ENCODE data around the gene STX1A. TPM values are rescaled to one million over a fixed set of nuclear protein-coding genes. Genes with fewer than 3 reads are reported as not detected.
A peak's percentile ranks its signal among the peaks of the same experiment; 100 is the strongest.

STX1A gene
- total and polyA plus RNA-seq, 2 of the 13 experiments (the other 11 are each of a cell fraction or from before 2014, with no cell fraction given): 6.1 to 12.2 TPM

DNA sequence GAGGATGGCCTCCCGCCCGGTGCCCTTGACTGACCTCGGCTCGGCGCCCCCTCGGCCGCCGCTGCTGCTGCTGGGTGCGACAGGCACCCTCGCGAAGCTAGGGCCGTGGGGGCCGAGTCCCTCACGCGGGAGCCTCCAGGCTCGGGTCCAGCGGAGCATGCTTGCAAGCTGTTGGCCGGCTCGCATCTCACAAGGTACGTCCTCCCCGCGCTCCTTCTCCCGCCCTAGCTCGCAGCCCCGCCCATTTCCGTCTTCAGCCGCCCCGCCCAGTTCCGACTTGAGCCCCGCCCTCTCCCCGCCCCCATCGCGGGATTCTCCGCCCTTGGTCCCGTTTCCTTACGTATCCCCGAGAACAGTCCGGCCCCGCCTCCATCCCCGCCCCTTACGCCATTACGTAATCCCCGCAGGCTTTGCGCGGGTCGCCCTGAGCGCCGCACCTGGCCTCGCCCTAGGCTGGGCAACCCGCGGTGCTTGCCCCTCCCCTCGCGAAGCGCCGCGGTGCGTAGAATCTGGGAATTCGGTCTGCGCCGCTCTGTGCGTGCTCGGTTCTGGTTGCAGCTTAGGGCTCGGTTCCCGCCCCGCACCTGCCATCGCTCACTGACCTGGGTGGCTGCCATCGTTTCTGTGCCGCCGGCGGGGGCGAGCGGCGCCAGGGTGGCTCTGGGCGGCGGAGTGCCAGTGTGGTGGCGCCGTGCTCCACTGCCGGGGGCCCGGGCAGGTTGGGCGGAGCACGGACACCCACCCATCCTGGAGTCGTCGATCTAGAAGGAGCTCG is 19.3 kb upstream of the STX1A start, which contains the start of gene ABHD11 (continued):
- TF ChIP-seq, protein P1, sequence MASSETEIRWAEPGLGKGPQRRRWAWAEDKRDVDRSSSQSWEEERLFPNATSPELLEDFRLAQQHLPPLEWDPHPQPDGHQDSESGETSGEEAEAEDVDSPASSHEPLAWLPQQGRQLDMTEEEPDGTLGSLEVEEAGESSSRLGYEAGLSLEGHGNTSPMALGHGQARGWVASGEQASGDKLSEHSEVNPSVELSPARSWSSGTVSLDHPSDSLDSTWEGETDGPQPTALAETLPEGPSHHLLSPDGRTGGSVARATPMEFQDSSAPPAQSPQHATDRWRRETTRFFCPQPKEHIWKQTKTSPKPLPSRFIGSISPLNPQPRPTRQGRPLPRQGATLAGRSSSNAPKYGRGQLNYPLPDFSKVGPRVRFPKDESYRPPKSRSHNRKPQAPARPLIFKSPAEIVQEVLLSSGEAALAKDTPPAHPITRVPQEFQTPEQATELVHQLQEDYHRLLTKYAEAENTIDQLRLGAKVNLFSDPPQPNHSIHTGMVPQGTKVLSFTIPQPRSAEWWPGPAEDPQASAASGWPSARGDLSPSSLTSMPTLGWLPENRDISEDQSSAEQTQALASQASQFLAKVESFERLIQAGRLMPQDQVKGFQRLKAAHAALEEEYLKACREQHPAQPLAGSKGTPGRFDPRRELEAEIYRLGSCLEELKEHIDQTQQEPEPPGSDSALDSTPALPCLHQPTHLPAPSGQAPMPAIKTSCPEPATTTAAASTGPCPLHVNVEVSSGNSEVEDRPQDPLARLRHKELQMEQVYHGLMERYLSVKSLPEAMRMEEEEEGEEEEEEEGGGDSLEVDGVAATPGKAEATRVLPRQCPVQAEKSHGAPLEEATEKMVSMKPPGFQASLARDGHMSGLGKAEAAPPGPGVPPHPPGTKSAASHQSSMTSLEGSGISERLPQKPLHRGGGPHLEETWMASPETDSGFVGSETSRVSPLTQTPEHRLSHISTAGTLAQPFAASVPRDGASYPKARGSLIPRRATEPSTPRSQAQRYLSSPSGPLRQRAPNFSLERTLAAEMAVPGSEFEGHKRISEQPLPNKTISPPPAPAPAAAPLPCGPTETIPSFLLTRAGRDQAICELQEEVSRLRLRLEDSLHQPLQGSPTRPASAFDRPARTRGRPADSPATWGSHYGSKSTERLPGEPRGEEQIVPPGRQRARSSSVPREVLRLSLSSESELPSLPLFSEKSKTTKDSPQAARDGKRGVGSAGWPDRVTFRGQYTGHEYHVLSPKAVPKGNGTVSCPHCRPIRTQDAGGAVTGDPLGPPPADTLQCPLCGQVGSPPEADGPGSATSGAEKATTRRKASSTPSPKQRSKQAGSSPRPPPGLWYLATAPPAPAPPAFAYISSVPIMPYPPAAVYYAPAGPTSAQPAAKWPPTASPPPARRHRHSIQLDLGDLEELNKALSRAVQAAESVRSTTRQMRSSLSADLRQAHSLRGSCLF (CRISPR knock-in tag; IDR thresholded peaks at IDR 0.05; ENCODE audit: borderline replicate concordance): no peak
- TF ChIP-seq ARNT2 (CRISPR knock-in tag; IDR thresholded peaks at IDR 0.05; ENCODE audit: low read depth): peak; percentile 89
- TF ChIP-seq, protein P2, sequence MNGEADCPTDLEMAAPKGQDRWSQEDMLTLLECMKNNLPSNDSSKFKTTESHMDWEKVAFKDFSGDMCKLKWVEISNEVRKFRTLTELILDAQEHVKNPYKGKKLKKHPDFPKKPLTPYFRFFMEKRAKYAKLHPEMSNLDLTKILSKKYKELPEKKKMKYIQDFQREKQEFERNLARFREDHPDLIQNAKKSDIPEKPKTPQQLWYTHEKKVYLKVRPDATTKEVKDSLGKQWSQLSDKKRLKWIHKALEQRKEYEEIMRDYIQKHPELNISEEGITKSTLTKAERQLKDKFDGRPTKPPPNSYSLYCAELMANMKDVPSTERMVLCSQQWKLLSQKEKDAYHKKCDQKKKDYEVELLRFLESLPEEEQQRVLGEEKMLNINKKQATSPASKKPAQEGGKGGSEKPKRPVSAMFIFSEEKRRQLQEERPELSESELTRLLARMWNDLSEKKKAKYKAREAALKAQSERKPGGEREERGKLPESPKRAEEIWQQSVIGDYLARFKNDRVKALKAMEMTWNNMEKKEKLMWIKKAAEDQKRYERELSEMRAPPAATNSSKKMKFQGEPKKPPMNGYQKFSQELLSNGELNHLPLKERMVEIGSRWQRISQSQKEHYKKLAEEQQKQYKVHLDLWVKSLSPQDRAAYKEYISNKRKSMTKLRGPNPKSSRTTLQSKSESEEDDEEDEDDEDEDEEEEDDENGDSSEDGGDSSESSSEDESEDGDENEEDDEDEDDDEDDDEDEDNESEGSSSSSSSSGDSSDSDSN (CRISPR knock-in tag; IDR thresholded peaks at IDR 0.05): peak; percentile 68; the same call in 1 of the 2 replicates
- TF ChIP-seq TEAD2 (CRISPR knock-in tag; IDR thresholded peaks at IDR 0.05): no peak
- TF ChIP-seq, protein P3, sequence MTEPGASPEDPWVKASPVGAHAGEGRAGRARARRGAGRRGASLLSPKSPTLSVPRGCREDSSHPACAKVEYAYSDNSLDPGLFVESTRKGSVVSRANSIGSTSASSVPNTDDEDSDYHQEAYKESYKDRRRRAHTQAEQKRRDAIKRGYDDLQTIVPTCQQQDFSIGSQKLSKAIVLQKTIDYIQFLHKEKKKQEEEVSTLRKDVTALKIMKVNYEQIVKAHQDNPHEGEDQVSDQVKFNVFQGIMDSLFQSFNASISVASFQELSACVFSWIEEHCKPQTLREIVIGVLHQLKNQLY (CRISPR knock-in tag; IDR thresholded peaks at IDR 0.05): no peak
- no peak for TF ChIP-seq TCF7L2 (IDR thresholded peaks at IDR 0.05; ENCODE audit: low read depth, low read length)
- TF ChIP-seq CBFB (CRISPR knock-in tag; IDR thresholded peaks at IDR 0.05): peak; percentile 60
- TF ChIP-seq TBP (CRISPR knock-in tag; IDR thresholded peaks at IDR 0.05): peak; percentile 45; the same call in 1 of the 2 replicates
- TF ChIP-seq STAG1 (CRISPR knock-in tag; IDR thresholded peaks at IDR 0.05): peak; percentile 11; the same call in 1 of the 2 replicates
- TF ChIP-seq CC2D1A (CRISPR knock-in tag; IDR thresholded peaks at IDR 0.05): no peak
- peak; percentile 44; the same call in 1 of the 2 replicates for TF ChIP-seq KLF12 (CRISPR knock-in tag; IDR thresholded peaks at IDR 0.05; ENCODE audit: borderline replicate concordance)
- peak; percentile 66; the same call in 1 of the 2 replicates for TF ChIP-seq KAT8 (CRISPR knock-in tag; IDR thresholded peaks at IDR 0.05)
- TF ChIP-seq KDM4B (CRISPR knock-in tag; IDR thresholded peaks at IDR 0.05): no peak
- peak; percentile 35; the same call in 1 of the 2 replicates for TF ChIP-seq ELF1 (CRISPR knock-in tag; IDR thresholded peaks at IDR 0.05)
- TF ChIP-seq, protein P4, sequence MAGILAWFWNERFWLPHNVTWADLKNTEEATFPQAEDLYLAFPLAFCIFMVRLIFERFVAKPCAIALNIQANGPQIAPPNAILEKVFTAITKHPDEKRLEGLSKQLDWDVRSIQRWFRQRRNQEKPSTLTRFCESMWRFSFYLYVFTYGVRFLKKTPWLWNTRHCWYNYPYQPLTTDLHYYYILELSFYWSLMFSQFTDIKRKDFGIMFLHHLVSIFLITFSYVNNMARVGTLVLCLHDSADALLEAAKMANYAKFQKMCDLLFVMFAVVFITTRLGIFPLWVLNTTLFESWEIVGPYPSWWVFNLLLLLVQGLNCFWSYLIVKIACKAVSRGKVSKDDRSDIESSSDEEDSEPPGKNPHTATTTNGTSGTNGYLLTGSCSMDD (CRISPR knock-in tag; IDR thresholded peaks at IDR 0.05): no peak
- TF ChIP-seq, protein P5, sequence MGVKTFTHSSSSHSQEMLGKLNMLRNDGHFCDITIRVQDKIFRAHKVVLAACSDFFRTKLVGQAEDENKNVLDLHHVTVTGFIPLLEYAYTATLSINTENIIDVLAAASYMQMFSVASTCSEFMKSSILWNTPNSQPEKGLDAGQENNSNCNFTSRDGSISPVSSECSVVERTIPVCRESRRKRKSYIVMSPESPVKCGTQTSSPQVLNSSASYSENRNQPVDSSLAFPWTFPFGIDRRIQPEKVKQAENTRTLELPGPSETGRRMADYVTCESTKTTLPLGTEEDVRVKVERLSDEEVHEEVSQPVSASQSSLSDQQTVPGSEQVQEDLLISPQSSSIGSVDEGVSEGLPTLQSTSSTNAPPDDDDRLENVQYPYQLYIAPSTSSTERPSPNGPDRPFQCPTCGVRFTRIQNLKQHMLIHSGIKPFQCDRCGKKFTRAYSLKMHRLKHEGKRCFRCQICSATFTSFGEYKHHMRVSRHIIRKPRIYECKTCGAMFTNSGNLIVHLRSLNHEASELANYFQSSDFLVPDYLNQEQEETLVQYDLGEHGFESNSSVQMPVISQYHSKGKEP (CRISPR knock-in tag; IDR thresholded peaks at IDR 0.05): no peak
- TF ChIP-seq PRMT3 (CRISPR knock-in tag; IDR thresholded peaks at IDR 0.05; ENCODE audit: borderline replicate concordance, low read depth): no peak
